ENCODE data around the gene AKR1C1.
"Not testable (repeated sequence)": the region's sequence is repeated elsewhere in the genome, so short reads cannot be mapped to it uniquely, and the experiment has no call there.

Gene AKR1C1

DNA sequence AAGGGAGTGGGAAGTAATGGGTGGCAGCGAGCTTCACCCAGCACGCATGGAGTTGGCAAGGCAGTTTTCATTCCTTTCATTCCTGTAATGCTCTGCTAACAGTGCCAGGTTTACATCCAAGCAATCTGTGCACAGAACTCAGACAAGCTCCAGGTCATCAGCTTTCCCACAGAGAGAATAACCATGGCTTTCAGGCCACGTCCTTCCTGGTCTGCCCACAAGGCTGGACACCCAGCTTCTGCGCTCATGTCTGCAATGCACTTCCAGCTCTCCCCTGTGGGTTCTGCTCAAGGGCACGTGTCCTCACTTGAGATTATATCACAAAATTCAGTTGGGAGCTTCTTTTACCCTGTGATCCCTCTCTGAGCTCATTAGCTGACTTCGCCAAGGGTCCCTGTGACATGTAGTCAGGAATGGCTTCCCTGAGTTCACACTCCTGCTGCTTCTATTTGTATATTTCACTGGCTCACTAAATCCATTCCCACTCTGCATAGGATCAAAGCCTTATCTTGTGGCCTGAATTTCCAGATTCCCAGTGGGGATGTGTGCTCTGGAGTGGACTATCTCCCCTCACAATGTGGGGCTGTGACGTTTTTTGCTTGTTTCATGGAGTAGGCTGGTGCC lies 21.9 kb downstream of the AKR1C1 start:
- no peak for DNase-seq

DNA sequence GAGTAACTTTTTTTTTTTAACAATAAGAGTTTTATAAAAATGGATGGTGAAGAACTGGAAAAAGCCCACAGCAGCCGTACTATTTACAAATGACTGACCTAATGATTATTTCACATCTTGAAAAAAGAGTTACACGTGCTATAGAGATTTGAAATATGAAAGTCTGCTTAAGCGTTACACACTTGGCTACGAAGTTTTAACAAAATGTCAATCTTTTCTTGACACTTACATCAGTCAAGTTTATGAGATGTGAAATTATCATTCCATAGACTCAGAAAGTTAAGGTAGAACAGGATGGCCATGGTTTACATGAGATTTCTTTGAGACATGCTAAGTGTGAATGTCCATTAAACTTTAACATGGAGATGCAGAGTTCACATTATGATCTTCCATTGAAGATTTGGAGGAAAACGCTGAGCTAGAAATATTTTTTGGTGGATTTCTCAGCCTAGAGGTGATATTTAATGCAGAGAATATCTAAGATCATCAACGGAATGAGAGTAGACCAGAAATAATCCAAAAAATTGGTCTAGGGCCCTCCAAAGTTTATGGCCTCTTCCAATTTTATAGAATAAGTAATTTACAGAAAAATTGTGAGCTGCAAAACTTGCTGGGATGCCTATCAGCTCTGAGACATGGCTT lies 24.9 kb downstream of the AKR1C1 start:
- DNase-seq: not testable (repeated sequence)

DNA sequence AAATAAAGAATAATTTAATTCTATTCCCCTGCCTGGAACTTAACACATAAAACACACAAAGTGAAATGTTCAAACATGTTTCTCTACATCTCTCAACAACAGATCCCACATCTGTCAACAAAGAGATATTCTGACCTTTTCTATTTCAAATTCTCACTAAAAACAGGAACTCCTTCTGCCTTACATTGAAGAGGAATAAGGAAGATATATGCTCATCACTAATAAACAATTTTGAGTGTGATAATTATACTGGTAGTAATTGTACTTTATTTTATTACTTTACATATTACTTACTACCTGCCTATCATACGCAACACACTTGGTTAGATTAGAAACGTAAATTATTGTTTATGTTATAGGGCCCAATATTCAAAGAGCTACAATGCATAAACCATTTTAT lies 27.0 kb downstream of the AKR1C1 start:
- DNase-seq: no peak

DNA sequence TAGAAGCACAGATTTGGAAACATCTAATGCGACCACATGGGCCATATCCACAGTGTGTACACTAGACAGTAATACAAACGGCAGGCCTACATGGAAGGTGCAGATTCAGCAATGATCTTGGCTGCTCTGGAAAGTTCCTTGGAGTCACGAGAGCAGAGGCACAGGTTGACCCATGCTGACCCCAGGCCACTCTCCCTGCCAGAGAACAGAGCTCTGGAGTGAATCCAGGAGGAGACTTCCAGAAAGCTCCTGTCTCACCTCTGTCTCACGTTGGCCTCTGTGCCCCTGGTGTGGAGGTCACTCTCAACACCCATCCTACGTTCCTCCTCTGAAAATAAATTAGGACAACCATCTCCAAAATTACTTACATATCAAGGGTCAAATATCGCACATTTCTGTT lies 28.2 kb downstream of the AKR1C1 start:
- not testable (repeated sequence) for DNase-seq

DNA sequence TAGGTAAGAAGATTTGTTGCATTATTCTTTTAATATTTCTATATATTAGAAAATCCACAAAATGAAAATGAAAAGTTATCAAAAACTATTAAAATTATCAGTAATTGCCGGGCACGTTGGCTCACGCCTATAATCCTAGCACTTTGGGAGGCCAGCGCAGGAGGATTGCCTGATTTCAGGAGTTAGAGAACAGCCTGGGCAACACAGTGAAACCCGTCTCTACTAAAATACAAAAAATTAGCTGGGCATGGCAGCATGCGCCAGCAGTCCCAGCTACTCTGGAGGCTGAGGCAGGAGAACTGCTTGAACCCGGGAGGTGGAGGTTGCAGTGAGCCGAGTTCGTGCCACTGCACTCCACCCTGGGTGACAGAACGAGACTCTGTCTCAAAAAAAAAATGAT lies 29.3 kb downstream of the AKR1C1 start:
- DNase-seq: not testable (repeated sequence)

DNA sequence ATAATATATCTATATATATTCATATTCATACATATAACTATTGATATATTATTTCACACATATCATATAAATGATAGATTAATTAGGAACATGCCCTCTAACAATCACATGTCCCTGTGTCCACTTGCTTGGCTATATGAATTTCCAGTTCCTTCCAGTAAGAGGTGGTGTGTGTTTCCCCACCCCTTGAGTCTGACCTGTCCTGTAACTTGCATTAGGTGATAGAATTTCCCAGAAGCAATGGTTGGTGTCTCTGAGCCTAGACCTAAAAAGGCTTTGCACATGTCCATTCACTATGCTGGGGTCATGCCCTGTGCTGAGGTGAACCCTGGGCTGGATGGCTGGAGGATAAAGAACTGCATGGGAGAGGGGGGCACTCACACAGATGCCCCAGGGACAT lies 31.0 kb downstream of the AKR1C1 start:
- not testable (repeated sequence) for DNase-seq

DNA sequence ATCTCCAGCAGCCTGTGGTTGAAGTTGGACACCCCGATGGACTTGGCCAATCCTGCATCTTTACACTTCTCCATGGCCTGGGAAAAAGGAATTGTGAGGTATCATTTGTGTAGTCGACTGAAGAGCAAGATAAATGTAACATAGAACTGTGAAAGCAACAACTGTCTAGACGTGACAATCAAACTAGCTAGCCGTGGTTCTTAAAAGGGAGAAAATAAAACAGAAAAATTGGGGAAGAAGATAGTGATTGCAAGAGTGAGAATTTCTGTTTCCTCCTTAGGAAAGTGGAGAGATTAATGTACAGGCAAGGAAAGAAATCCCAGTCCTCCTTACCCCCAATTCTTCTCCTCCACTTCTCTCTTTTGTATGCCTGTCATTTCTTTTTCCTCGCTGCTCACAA lies 35.5 kb downstream of the AKR1C1 start:
- no peak for DNase-seq

DNA sequence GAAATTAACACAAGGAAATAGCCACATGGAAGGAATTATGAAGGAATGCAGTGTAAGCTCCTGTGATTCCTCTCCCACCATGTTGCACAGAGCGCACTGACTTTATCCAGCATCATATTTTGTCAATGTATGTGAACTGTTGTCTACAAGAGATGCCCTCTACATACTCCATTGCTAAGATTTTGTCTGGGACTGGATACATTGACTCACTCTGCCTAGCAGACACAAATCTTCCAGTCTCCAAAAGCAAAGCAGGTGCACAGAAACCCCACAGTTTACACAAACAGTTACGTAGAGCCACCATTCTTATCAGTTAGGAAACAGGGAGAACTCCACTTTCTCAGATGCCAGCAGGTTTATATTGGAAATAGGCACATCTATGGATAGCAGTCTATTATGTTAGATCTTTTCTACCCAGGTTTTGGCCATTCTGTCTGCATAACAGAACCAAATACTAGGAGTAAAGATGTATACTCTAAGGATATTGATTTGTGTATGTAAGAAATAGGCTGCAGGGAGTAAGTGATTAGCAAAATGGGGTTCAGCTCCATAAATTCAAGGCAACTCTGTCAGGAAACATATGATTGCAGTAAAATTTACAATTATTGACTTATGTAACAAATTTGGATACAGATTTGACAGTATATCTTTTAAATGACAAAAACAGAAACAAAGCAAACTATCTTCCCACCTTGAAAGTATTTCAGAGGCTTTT lies 39.0 kb downstream of the AKR1C1 start:
- no peak for DNase-seq

DNA sequence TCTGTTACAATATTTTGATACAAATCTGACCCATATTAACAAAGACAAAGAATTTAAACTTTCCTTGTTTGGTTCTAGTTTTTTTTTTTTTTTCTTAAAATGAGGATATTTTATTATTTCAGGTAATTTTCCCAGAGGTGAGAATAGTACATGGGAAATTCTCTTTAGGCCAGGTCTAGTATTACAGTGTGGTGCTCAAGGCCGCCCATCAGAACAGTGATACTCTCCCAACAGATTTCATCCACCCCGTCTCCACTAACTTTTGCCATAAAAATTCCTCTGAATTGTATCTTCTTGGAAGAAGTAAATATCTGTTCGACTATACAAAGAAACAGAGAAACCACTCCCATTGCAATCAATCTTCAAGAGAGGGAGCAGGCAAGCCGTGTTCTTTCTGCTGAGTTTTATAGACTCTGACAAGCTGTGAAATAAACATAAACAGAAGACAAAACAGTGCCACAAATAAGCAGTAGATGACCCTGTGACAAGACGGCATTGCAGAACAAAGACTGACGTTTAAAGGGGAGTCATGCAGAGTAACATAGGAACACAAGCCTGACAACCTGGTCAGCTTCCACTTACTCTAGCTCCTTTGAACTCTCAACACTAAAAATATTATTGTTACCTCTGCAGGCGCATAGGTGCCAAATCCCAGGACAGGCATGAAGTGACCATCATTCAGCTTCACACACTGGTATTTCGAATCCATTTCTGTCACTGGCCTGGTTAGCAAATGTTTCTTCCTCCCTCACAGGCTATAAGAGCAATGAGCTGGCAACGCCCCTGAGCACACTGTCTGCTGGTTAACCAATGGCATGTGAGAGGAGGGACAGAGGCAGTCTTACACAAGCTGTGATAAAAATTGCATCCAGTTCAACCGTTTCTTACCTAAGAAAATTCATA lies 40.2 kb downstream of the AKR1C1 start, which contains the start of gene AKR1C2:
AKR1C2 (minus strand) TSS at position 731 of the 903 bp plus-strand sequence; CDS start at position 709, 22 bp downstream.
- DNase-seq: not testable (repeated sequence)

DNA sequence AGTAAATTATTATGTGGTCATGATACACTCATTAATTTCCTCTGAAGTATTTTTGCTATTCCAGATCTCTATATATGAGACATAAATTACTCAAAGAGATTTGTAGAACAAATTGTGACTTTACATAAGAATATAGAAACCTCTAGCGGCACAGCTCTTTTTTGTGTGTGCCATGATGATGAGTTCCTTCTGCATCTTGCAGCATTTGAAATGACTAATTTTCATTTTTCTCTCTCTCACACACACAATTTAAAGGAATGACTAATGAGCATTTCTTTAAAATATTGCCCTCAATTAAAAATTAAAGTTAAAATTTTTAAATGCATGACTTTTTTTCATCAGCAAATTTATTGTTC lies 40.8 kb downstream of the AKR1C1 start:
- not testable (repeated sequence) for DNase-seq

DNA sequence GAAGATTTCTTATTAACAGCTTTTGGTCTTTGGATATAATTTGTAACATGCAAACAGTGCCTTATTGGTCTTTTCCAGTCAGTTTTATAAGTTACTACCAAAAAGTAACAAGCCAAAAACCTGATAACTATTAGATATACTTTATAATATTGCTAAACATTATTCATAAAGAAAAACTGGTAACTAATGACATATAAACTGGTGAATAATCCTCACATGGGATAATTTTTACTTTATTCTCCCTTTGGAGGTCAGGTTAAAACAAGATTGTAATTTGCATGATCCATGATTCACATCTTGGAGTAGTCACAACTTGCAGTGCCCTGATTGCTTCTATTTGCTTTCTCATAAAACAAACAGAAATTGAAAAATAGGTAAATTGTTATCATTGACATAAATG lies 41.3 kb downstream of the AKR1C1 start:
- not testable (repeated sequence) for DNase-seq

DNA sequence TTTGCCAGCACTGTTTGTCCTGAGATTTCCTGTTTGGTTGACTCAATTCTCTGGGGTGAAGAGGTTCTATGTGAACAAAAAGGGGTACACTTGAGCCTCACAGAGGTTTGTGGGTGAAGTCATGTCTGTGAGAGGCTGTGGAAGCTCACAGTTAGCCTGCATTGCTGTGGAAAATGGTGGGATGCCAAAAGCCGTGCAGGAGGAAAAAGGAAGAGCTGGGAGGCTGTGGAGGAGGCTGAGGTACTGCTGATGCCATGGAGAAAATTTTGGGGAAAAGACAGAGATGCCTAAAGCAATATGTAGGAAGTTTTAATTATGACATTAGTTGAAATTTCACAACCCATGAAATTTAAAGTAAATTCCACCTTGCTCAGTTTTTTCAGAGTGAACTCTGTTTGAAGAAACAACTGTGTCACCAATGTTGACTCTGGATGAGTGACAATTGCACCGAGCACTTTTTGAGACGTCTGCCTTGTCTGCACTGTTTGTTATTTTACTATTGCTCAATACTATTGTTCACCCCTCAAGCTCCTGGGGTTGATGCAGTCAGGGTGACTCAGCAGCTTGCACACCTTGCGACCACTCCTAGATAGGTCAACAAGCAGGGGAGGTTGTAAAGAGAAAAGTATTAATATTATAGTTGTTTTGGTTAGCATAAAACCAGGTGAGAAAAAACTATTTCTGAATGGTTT lies 45.8 kb downstream of the AKR1C1 start:
- DNase-seq: not testable (repeated sequence)

DNA sequence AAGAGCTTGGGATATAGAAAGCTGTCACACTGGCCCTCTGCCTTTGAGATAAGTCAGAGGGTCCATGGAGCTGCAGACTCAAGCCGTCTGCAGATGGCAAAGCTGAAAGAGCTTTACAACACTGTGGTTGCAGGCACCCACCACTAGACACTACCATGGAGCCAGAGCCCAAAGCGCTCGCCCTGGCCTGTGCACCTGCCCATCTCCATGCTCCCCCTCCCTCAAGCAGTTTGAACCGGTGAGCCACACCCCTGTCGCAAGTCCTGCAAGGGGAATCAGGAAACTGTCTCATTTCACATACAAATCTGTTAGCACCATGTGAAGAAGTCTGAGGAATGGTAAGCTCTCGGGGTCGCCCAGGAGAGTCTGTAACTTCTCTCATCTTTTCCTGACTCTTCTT lies 46.8 kb downstream of the AKR1C1 start:
- DNase-seq: not testable (repeated sequence)

DNA sequence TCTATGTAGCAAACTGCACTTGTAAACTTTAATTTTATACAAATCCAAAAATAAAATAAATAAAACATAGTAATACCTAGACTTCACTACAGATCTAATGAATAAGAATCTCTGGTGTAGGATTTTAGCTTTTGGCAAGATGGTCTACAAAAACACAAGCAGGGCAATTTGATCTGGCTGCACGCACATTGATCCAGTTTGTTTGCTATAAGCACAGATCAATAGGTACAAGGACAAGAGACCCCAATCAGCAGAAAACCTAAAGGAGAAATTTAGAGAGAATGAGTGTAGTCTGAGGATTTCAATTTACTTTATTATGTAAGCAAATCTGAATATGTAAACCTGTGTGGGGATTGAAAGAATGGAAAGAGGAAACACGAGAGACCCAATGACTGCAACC lies 48.2 kb downstream of the AKR1C1 start:
- DNase-seq: not testable (repeated sequence)

DNA sequence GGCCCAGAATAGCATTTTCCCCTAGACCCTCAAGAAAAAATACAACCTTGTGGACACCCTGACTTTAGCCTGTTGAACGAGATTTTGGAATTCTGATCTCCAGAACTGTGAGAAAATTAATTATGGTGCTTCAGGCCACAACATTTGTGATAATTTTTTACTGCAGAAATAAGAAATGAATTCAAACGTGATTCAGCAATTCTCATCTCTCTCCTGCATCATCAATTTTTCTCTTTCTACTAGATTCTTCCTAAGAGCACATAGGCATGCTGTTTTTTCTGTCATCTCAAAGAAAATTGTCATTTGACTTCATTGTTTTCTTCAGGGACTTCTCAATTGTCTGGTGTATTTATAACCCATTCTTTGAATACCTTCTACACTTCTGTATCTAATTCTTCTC lies 49.4 kb downstream of the AKR1C1 start:
- no peak for DNase-seq

DNA sequence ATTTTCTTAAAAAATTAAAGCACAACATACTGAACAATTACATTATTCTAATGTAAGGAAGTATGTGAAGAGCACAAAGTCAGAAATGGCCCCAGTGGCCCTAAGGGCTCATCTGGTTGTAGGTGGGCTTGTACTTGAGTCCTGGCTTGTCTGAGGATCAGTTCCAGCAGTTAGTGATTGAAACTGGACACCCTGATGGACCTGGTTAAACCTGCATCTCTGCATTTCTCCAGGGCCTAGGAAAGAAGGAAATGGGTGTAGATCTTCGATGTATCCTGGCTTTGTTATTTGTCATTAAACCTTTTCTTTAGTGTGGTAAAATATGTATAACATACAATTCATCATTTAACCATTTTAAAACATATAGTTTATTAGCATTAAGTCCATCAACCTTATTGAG lies 50.2 kb downstream of the AKR1C1 start:
- no peak for DNase-seq

DNA sequence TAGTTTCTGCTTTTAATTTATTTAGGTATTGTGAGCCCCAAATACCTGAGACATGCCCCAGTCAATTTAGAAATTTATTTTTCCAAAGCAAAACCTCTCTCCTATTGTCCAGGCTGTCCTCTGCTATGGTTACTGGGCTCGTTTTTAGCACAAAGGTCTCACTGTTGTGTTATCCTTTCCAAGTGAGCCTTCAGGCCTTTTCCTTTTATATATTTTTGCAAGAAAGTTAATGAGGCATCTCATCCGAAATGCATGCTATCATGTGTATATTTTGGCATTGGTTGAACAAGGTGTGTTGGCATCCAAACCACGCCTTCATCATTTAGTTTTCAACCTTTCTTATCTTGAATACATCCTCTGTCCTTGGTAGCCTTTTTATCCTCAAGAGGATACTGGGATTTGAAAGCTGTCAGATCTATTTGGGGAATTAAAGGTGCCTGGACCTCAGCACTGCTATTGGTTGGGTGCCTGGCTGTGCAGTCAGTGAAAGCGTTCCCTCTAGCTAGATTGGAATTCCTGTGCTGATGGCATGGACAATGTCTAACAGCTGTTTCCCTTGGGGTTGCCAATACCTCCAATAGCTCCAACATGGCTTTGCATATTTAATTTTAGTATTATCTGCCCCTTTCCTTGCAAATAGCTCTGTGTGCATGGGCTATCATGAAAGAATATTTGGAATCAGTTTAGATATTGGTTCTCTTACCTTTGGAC lies 51.1 kb downstream of the AKR1C1 start:
- DNase-seq: not testable (repeated sequence)

DNA sequence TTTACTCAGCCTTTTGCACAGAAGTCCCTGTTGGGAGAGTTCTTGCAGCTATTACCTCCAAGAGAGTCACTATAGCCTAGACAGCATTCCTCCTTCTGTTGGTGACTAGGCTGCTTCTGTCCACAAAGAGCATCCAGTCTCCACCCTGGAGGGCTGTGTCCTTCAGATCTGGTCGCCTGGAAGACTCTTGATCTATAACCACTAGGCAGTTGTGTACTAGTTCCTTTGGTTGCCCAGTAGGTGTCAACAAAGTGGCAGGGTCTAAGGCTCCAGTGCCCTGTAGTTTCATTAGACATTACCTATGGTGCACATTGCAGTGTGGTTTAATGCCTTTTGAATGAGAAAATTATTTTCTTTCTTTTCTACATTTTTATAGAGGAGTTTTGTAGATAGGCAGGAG lies 51.7 kb downstream of the AKR1C1 start:
- DNase-seq: no peak

DNA sequence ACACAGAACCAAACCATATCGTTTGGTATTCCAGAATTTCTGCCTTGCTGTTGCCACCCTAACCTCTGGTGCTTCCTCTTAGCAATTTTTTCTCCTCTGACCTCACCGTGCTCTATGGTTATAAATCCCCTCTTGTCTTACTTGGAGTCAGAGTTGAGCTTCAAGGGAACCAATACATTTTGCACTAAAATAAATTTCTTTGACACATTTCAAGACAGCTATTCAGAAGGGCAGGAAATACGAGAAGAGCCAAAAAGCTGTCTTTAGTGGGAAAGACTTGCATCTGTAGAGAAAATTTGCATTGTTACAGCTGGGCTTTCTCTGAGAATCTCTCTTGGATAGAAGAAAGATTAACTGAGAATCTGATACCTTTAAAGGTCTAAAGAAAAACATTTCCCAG lies 54.9 kb downstream of the AKR1C1 start:
- DNase-seq: no peak

DNA sequence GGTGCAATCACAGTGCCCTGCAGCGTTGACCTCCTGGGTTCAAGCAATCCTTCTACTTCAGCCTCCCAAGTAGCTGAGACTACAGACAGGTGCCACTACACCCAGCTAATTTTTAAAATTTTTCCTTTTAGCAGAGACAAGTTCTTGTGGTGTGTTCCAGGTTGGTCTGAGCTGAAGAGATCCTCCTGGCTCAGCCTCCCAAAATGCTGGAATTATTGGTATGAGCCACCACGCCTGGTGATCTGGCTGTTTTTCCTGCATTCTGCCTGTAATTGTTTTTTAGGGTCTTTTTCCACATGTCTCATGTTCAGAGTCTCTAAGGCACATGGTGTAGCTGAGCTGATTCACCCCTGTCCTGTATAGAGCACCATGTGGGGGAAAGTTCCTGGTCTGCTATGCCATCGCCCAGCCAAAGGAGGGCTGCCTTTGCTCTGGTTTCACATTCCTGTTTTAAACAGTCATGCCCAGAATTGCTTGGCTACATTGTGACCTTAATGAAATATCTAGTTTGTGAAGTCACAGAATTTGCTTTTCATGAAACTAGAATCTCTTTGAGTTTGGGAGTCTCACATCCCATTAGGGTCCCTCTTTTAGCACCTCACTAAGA lies 55.6 kb downstream of the AKR1C1 start:
- not testable (repeated sequence) for DNase-seq

All from NCI-H2171 (cell line).